Loucy (cell line): Measurements from ENCODE around the gene CXCL10.

Experiments
- H2AFZ ChIP-seq: fragments of 200-600 bp; sonication (generic); 2 replicates; pipeline ENCODE4 v1.6.0; 2016; ENCODE audit warnings: antibody characterized with exemption, mild to moderate bottlenecking, low read length, moderate library complexity
- H3F3A ChIP-seq: fragments of 200-600 bp; 2 replicates; pipeline ENCODE4 v1.6.0; 2016; ENCODE audit warnings: antibody characterized with exemption, low read depth, mild to moderate bottlenecking
- H3K27me3 ChIP-seq: fragments of 200-600 bp; sonication (generic); 2 replicates; pipeline ENCODE4 v1.6.1; 2014; ENCODE audit warnings: low read length, mild to moderate bottlenecking; ENCODE audit not compliant: insufficient read depth, poor library complexity, severe bottlenecking
- H3K36me3 ChIP-seq: fragments of 200-600 bp; sonication (generic); 2 replicates; pipeline ENCODE4 v1.6.1; 2016; ENCODE audit warnings: low read length; ENCODE audit not compliant: insufficient read depth
- H3K4me1 ChIP-seq: fragments of 200-600 bp; sonication (generic); 2 replicates; pipeline ENCODE4 v1.5.1; 2014; ENCODE audit warnings: low read length, mild to moderate bottlenecking; ENCODE audit not compliant: insufficient read depth, poor library complexity, severe bottlenecking
- H3K4me2 ChIP-seq: fragments of 200-600 bp; sonication (generic); 2 replicates; pipeline ENCODE4 v1.6.0; 2014; ENCODE audit warnings: antibody characterized with exemption, low read length, low read depth, mild to moderate bottlenecking; ENCODE audit not compliant: poor library complexity, severe bottlenecking
- H3K4me3 ChIP-seq: fragments of 200-600 bp; sonication (generic); 2 replicates; pipeline ENCODE4 v1.5.1; 2014; ENCODE audit warnings: low read length, mild to moderate bottlenecking, mixed read lengths; ENCODE audit not compliant: poor library complexity, severe bottlenecking
- H3K79me2 ChIP-seq: fragments of 200-600 bp; sonication (generic); 2 replicates; pipeline ENCODE4 v1.6.1; 2014; ENCODE audit warnings: low read length; ENCODE audit not compliant: insufficient read depth
- H3K9ac ChIP-seq: fragments of 200-600 bp; sonication (generic); 2 replicates; pipeline ENCODE4 v1.6.0; 2014; ENCODE audit warnings: mild to moderate bottlenecking, low read depth, low read length, moderate library complexity; ENCODE audit not compliant: poor library complexity, severe bottlenecking
- H3K9me2 ChIP-seq: fragments of 200-600 bp; sonication (generic); replicated peaks from 2 replicates; pipeline ENCODE4 v1.6.1; 2016; ENCODE audit warnings: low read depth, low read length, mixed read lengths
- H3K9me3 ChIP-seq: fragments of 200-600 bp; sonication (generic); 2 replicates; pipeline ENCODE4 v1.6.1; 2014; ENCODE audit warnings: mild to moderate bottlenecking, antibody characterized with exemption, low read length, low read depth; ENCODE audit not compliant: insufficient read depth
- H4K20me1 ChIP-seq: fragments of 200-600 bp; sonication (generic); 2 replicates; pipeline ENCODE4 v1.6.0; 2014; ENCODE audit warnings: antibody characterized with exemption, low read length, mild to moderate bottlenecking; ENCODE audit not compliant: insufficient read depth, poor library complexity, severe bottlenecking
- CTCF ChIP-seq: fragments of 200-600 bp; sonication (generic); conservative IDR thresholded peaks from 2 replicates; pipeline ENCODE4 v1.5.1; 2014; ENCODE audit warnings: mild to moderate bottlenecking, antibody characterized with exemption, low read length
- EZH2phosphoT487 ChIP-seq: fragments of 200-600 bp; IDR thresholded peaks from 2 replicates; pipeline ENCODE4 v1.6.1; 2018; ENCODE audit warnings: antibody characterized with exemption, mild to moderate bottlenecking, moderate library complexity, borderline replicate concordance

Gene CXCL10

GRCh38 chr4:76022677-76023076 is 620 bp downstream of the CXCL10 start:
- no peaks in the 10 kb centered on the region for H3K4me1 ChIP-seq
- no peaks in the 10 kb centered on the region for H3K9me3 ChIP-seq

GRCh38 chr4:76022031-76022430 is 1.3 kb downstream of the CXCL10 start:
- Histone ChIP-seq H3K9ac (no peak overlapping the region), H3F3A (no peaks in the 10 kb centered on the region), H3K27me3 (no peaks in the 10 kb centered on the region), H3K79me2 (no peaks in the 10 kb centered on the region), H3K9me2 (no peaks in the 10 kb centered on the region), H4K20me1 (no peaks in the 10 kb centered on the region), H3K4me3 (no peak overlapping the region), H2AFZ (no peak overlapping the region), H3K4me1 (no peaks in the 10 kb centered on the region), H3K9me3 (no peaks in the 10 kb centered on the region), H3K4me2 (no peak overlapping the region), H3K36me3 (no peaks in the 10 kb centered on the region)
- no peak for TF ChIP-seq CTCF
- no peak for TF ChIP-seq EZH2phosphoT487

More at GRCh38 chr4:76022677-76023076, 620 bp downstream of the CXCL10 start:
- no peaks in the 10 kb centered on the region for H3K9me2 ChIP-seq
- no peaks in the 10 kb centered on the region for H3K79me2 ChIP-seq
- H2AFZ ChIP-seq, result no peak overlapping the region
- no peaks in the 10 kb centered on the region for H3K36me3 ChIP-seq
- TF ChIP-seq CTCF, result no peak
- TF ChIP-seq EZH2phosphoT487, result no peak
- no peaks in the 10 kb centered on the region for H3K27me3 ChIP-seq
- H3K4me2 ChIP-seq, result no peak overlapping the region
- H3K4me3 ChIP-seq, result no peak overlapping the region
- no peaks in the 10 kb centered on the region for H3F3A ChIP-seq
- no peaks in the 10 kb centered on the region for H4K20me1 ChIP-seq
- no peak overlapping the region for H3K9ac ChIP-seq

GRCh38 chr4:76017056-76017686 is 6.1 kb downstream of the CXCL10 start:
- no peaks in the 10 kb centered on the region for H3K9me2 ChIP-seq
- H3K9ac ChIP-seq, result no peak overlapping the region
- no peaks in the 10 kb centered on the region for H3K79me2 ChIP-seq
- H2AFZ ChIP-seq, result no peak overlapping the region
- TF ChIP-seq CTCF, result no peak
- TF ChIP-seq EZH2phosphoT487, result no peak
- no peak overlapping the region for H3K4me3 ChIP-seq
- no peaks in the 10 kb centered on the region for H3F3A ChIP-seq
- H3K9me3 ChIP-seq, result no peaks in the 10 kb centered on the region
- no peaks in the 10 kb centered on the region for H4K20me1 ChIP-seq
- H3K36me3 ChIP-seq, result no peaks in the 10 kb centered on the region
- no peaks in the 10 kb centered on the region for H3K4me1 ChIP-seq
- no peaks in the 10 kb centered on the region for H3K27me3 ChIP-seq
- H3K4me2 ChIP-seq, result no peak overlapping the region
